GM12878 (cell line): ENCODE data around the gene POFUT2. TPM values are rescaled to one million over a fixed set of nuclear protein-coding genes. Genes with fewer than 3 reads are reported as not detected.

Experiments used
- ATAC-seq: fragments of 200-7000 bp; cut with Tn5 transposase; 3 replicates; pipeline ENCODE4 v1.9.1; 2020; ENCODE audit warnings: mild to moderate bottlenecking, moderate library complexity
- BruUV-seq: library from RNA; stranded (reverse); fragments of 400-500 nt; replicated peaks from 2 replicates; lab custom pipeline; 2021; lab: Mats Ljungman, UMichigan
- CTCF ChIA-PET: fragments of 300-600 bp; sonication (Branson Sonifier 250); formaldehyde crosslinking; extraction: SDS; loops from one replicate; lab custom pipeline; 2021; ENCODE audit warnings: inconsistent platforms; lab: Yijun Ruan, JAX
- POLR2A ChIA-PET: fragments of 350-600 bp; formaldehyde crosslinking; extraction: SDS; loops from one replicate; lab custom pipeline; 2021; ENCODE audit warnings: inconsistent platforms; lab: Charles Lee
- RAD21 ChIA-PET: fragments of 300-600 bp; sonication (Branson Sonifier 250); formaldehyde crosslinking; loops from one replicate; lab custom pipeline; 2023; ENCODE audit warnings: antibody characterized with exemption; ENCODE audit not compliant: unreplicated experiment; lab: Charles Lee
- SMC1A ChIA-PET: fragments of 300-600 bp; sonication (Branson Sonifier 250); formaldehyde crosslinking; loops from one replicate; lab custom pipeline; 2023; ENCODE audit not compliant: unreplicated experiment, uncharacterized antibody; lab: Charles Lee
- DNase-seq: peaks from one replicate; pipeline ENCODE4 v3.0.0-alpha.2; 2011; ENCODE audit warnings: low read depth, low spot score
- FAIRE-seq: peaks from 3 replicates; lab custom pipeline; 2011; peaks lifted over from hg19 to GRCh38; lab: Jason Lieb, UNC
- H2AFZ ChIP-seq: 2 replicates; pipeline ENCODE4 v1.6.0; 2011; ENCODE audit warnings: low read depth, low read length, control low read depth; ENCODE audit not compliant: control insufficient read depth
- H3K27ac ChIP-seq: 2 replicates; pipeline ENCODE4 v1.5.1; 2011; ENCODE audit warnings: control low read depth; ENCODE audit not compliant: control insufficient read depth, insufficient read depth
- H3K27me3 ChIP-seq, 2 experiments: replicated peaks in 1 of 2; 2 replicates each; pipeline versions ENCODE4 v1.6.0 to v1.6.1; 2011; ENCODE audit warnings: low read length in 1 of 2; ENCODE audit not compliant: control insufficient read depth in 2 of 2, insufficient read depth in 2 of 2
- H3K36me3 ChIP-seq, 2 experiments: 2 replicates each; pipeline ENCODE4 v1.5.1; 2011; ENCODE audit warnings: low read length in 1 of 2; ENCODE audit not compliant: control insufficient read depth in 2 of 2, insufficient read depth in 2 of 2
- H3K4me1 ChIP-seq: 2 replicates; pipeline ENCODE4 v1.6.1; 2011; ENCODE audit warnings: mild to moderate bottlenecking, low read length, moderate library complexity, mixed read lengths; ENCODE audit not compliant: control insufficient read depth, insufficient read depth
- H3K4me2 ChIP-seq: 2 replicates; pipeline ENCODE4 v1.6.0; 2011; ENCODE audit warnings: control low read depth; ENCODE audit not compliant: control insufficient read depth, insufficient read depth
- H3K4me3 ChIP-seq: fragments of 200-600 bp; sonication (generic); 2 replicates; pipeline ENCODE4 v1.5.1; 2016
- H3K79me2 ChIP-seq: 2 replicates; pipeline ENCODE4 v1.6.0; 2011; ENCODE audit warnings: low read length; ENCODE audit not compliant: control insufficient read depth, insufficient read depth
- H3K9ac ChIP-seq: 2 replicates; pipeline ENCODE4 v1.8.0; 2011; ENCODE audit warnings: low read length, control low read depth, mixed read lengths; ENCODE audit not compliant: control insufficient read depth, insufficient read depth
- H3K9me3 ChIP-seq: replicated peaks from 3 replicates; pipeline ENCODE4 v1.5.1; 2011; ENCODE audit warnings: mild to moderate bottlenecking, low read length; ENCODE audit not compliant: control insufficient read depth, insufficient read depth
- H4K20me1 ChIP-seq: 2 replicates; pipeline ENCODE4 v1.6.0; 2011; ENCODE audit not compliant: control insufficient read depth, insufficient read depth
- BCL11A ChIP-seq: IDR thresholded peaks from 2 replicates; pipeline ENCODE4 v1.6.1; 2011; ENCODE audit warnings: low read depth, low read length
- BHLHE40 ChIP-seq, 2 experiments: fragments of 450-650 bp in 1 of 2; IDR thresholded peaks; 2 replicates each; pipeline ENCODE4 v1.6.1; 2011 to 2017; ENCODE audit warnings: low read depth in 2 of 2, borderline replicate concordance in 1 of 2, improper control_type of control experiment in 1 of 2, low read length in 1 of 2, mild to moderate bottlenecking in 1 of 2
- IKZF1 ChIP-seq: fragments of 450-650 bp; conservative IDR thresholded peaks from 2 replicates; pipeline ENCODE4 v1.6.1; 2017; ENCODE audit warnings: antibody characterized with exemption, mild to moderate bottlenecking
- MTA3 ChIP-seq: IDR thresholded peaks from 2 replicates; pipeline ENCODE4 v1.6.1; 2012; ENCODE audit warnings: low read length, inconsistent platforms, borderline replicate concordance
- SMARCA5 ChIP-seq: fragments of 450-650 bp; IDR thresholded peaks from 2 replicates; pipeline ENCODE4 v1.6.1; 2017; ENCODE audit warnings: mild to moderate bottlenecking
- WRNIP1 ChIP-seq: IDR thresholded peaks from 2 replicates; pipeline ENCODE4 v1.6.1; 2011; ENCODE audit warnings: low read depth, low read length, improper control_type of control experiment, borderline replicate concordance
- ZNF24 ChIP-seq: fragments of 450-650 bp; IDR thresholded peaks from 2 replicates; pipeline ENCODE4 v1.6.1; 2017; ENCODE audit warnings: antibody characterized with exemption, mild to moderate bottlenecking
- WGBS: methylation state at CpG from one replicate; pipeline ENCODE4 v1.1.6; 2016; ENCODE audit warnings: low lambda C conversion rate; ENCODE audit not compliant: insufficient replicate concordance, insufficient coverage; ENCODE audit errors: missing lambda C conversion rate; 5-methylcytosine and 5-hydroxymethylcytosine counted together
- in situ Hi-C: fragments of 300-500 bp; cut with MboI; formaldehyde crosslinking; loops from 9 replicates; pipeline ENCODE4 v1.14.3; 2018; ENCODE audit warnings: mixed read lengths
- intact Hi-C: fragments of 100-400 bp; cut with micrococcal nuclease; formaldehyde crosslinking; loops from one replicate; pipeline ENCODE4 v1.14.2; 2022; ENCODE audit not compliant: unreplicated experiment
- polyA plus RNA-seq, 11 experiments: library from polyadenylated mRNA; depleted of rRNA in 4 of 11; unstranded in 6 of 11; stranded (reverse) in 5 of 11; fragments of >200 nt; fragmentation: Nextera tagmentation in 4 of 11; fragmentation: Illumina TruSeq in 1 of 11; extraction: Ambion mirVana in 4 of 11; extraction: Trizol in 1 of 11; gene quantifications; 1 replicate in 1 of 11; 2 replicates in 10 of 11; pipeline versions ENCODE4 v1.2.1 to v1.2.3, GENCODE V29; 2011 to 2016; ENCODE audit warnings: inconsistent platforms in 2 of 11, missing spikeins in 2 of 11, low read depth in 1 of 11
- total RNA-seq, 4 experiments: library from RNA; depleted of rRNA in 3 of 4; stranded (reverse); fragments of >200 nt in 3 of 4; fragmentation: Illumina TruSeq in 1 of 4; extraction: Trizol in 1 of 4; gene quantifications; 2 replicates each; pipeline versions ENCODE4 v1.2.1 to v1.2.3, GENCODE V29; 2013 to 2021

The POFUT2 gene
- total and polyA plus RNA-seq, 10 of the 15 experiments (the other 5 are each of a cell fraction or from before 2014, with no cell fraction given): 1.2 to 15.1 (median 6.8) TPM

GRCh38 chr21:45335151-45335760 lies 47.6 kb upstream of the POFUT2 start (continued):
- TF ChIP-seq MTA3 (no peak), ZNF24 (no peak), BCL11A (no peak), WRNIP1 (no peak), IKZF1 (no peak)

GRCh38 chr21:45334591-45335081 lies 46.9 kb upstream of the POFUT2 start:
- no peaks in the 10 kb centered on the region for H3K79me2 ChIP-seq
- BruUV-seq: no TSS peak
- no peak overlapping the region for H3K27ac ChIP-seq
- no peaks in the 10 kb centered on the region for H3K9me3 ChIP-seq
- H3K4me3 ChIP-seq: no peak overlapping the region
- in situ Hi-C loops: no loop called here
- H4K20me1 ChIP-seq: no peaks in the 10 kb centered on the region
- H3K27me3 ChIP-seq: no peaks in the 10 kb centered on the region; a peak in 1 of 4 replicates
- no peak overlapping the region for H3K9ac ChIP-seq
- H3K36me3 ChIP-seq: no peaks in the 10 kb centered on the region
- WGBS: 11% methylated on average over 9 of the region's 9 CpGs
- ChIA-PET RAD21 (no interaction called here), POLR2A (no interaction called here), SMC1A (no interaction called here), CTCF (no interaction called here)
- no peak overlapping the region for H2AFZ ChIP-seq
- DNase-seq (no peak), FAIRE-seq (no peak), ATAC-seq (no peak)
- no peaks in the 10 kb centered on the region for H3K4me1 ChIP-seq
- H3K4me2 ChIP-seq: no peak overlapping the region
- TF ChIP-seq SMARCA5 (no peak), BHLHE40 (IDR thresholded peaks at IDR 0.05; ENCODE audit: borderline replicate concordance in 1 of 2, low read depth in 2 of 2, low read length in 1 of 2) (no peak)
- intact Hi-C loops: no loop called here
